Caco-2 (cell line): ENCODE measurements around the gene C16orf78. TPM values are rescaled to one million over a fixed set of nuclear protein-coding genes. Genes with fewer than 3 reads are reported as not detected.

Experiments used
- BruUV-seq: library from RNA; stranded (reverse); fragments of 400-500 nt; replicated peaks from 2 replicates; lab custom pipeline; 2021; lab: Mats Ljungman, UMichigan
- CTCF ChIA-PET: fragments of 300-600 bp; sonication (Branson Sonifier 250); formaldehyde crosslinking; loops from one replicate; lab custom pipeline; 2022; ENCODE audit warnings: antibody characterized with exemption; lab: Charles Lee
- POLR2A ChIA-PET: fragments of 300-600 bp; sonication (Branson Sonifier 250); formaldehyde crosslinking; loops from one replicate; lab custom pipeline; 2022; ENCODE audit warnings: antibody characterized with exemption; lab: Charles Lee
- DNase-seq, 2 experiments: peaks; one replicate each; pipeline versions ENCODE4 v3.0.0 to v3.0.0-alpha.2; 2020 to 2022
- H3K27me3 ChIP-seq: replicated peaks from 2 replicates; pipeline ENCODE4 v1.6.0; 2011; ENCODE audit warnings: low read length; ENCODE audit not compliant: control insufficient read depth, insufficient read depth
- H3K36me3 ChIP-seq: 2 replicates; pipeline ENCODE4 v1.5.1; 2011; ENCODE audit warnings: low read length; ENCODE audit not compliant: control insufficient read depth, insufficient read depth
- H3K4me1 ChIP-seq: fragments of 250-450 bp; sonication (Bioruptor Pico); 2 replicates; pipeline ENCODE4 v1.5.1; 2020; ENCODE audit warnings: mild to moderate bottlenecking
- H3K4me3 ChIP-seq: 2 replicates; pipeline ENCODE4 v1.5.1; 2011; ENCODE audit warnings: low read depth, mild to moderate bottlenecking, control low read depth, low read length
- H3K9me3 ChIP-seq: fragments of 250-450 bp; sonication (Bioruptor Pico); 2 replicates; pipeline ENCODE4 v1.5.1; 2020; ENCODE audit warnings: mild to moderate bottlenecking, moderate library complexity
- H3K27ac Mint-ChIP-seq: one replicate; pipeline ENCODE4 v1.8.0; 2022; ENCODE audit warnings: mixed read lengths; ENCODE audit not compliant: unreplicated experiment
- H3K27me3 Mint-ChIP-seq: one replicate; pipeline ENCODE4 v1.8.0; 2022; ENCODE audit warnings: mixed read lengths; ENCODE audit not compliant: insufficient read depth, unreplicated experiment
- H3K36me3 Mint-ChIP-seq: one replicate; pipeline ENCODE4 v1.8.0; 2022; ENCODE audit warnings: mild to moderate bottlenecking, mixed read lengths; ENCODE audit not compliant: insufficient read depth, unreplicated experiment
- H3K4me1 Mint-ChIP-seq: one replicate; pipeline ENCODE4 v1.8.0; 2022; ENCODE audit warnings: low read depth, mixed read lengths; ENCODE audit not compliant: unreplicated experiment
- H3K4me3 Mint-ChIP-seq: one replicate; pipeline ENCODE4 v1.8.0; 2022; ENCODE audit warnings: mild to moderate bottlenecking, moderate library complexity, mixed read lengths; ENCODE audit not compliant: unreplicated experiment
- H3K9me3 Mint-ChIP-seq: one replicate; pipeline ENCODE4 v1.8.0; 2022; ENCODE audit warnings: mixed read lengths; ENCODE audit not compliant: unreplicated experiment
- CTCF ChIP-seq, 2 experiments: fragments of 200-600 bp in 1 of 2; IDR thresholded peaks; 1 replicate in 1 of 2; 2 replicates in 1 of 2; pipeline versions ENCODE4 v1.5.1 to v1.8.0; 2011 to 2022; ENCODE audit warnings: antibody characterized with exemption in 1 of 2, control low read depth in 1 of 2, inconsistent platforms in 1 of 2, low read depth in 1 of 2, low read length in 1 of 2, mild to moderate bottlenecking in 1 of 2, moderate library complexity in 1 of 2; ENCODE audit not compliant: insufficient read depth in 1 of 2, severe bottlenecking in 1 of 2, unreplicated experiment in 1 of 2
- intact Hi-C: fragments of 100-400 bp; cut with micrococcal nuclease; formaldehyde crosslinking; loops from one replicate; pipeline ENCODE4 v1.10.0; 2022; ENCODE audit not compliant: unreplicated experiment
- total RNA-seq: library from RNA; stranded (reverse); gene quantifications from 2 replicates; pipeline ENCODE4 v1.2.3, GENCODE V29; 2022

The C16orf78 gene
- total RNA-seq, 1 experiment from 2014 or later, result not detected

GRCh38 chr16:49399594-49400364 is 26.2 kb downstream of the C16orf78 start:
- DNase-seq, result no peak
- Histone ChIP-seq H3K27me3 (peaks cover 3% of the 10 kb centered on the region; the same call in 1 of the 2 replicates), H3K4me3 (no peak overlapping the region), H3K9me3 (peaks cover 8% of the 10 kb centered on the region), H3K36me3 (no peaks in the 10 kb centered on the region), H3K4me1 (no peaks in the 10 kb centered on the region)
- CTCF ChIA-PET, result no interaction called here
- POLR2A ChIA-PET, result no interaction called here
- Mint-ChIP-seq H3K4me3 (no peak overlapping the region), H3K27me3 (peaks cover 14% of the 10 kb centered on the region), H3K9me3 (peaks cover 26% of the 10 kb centered on the region), H3K36me3 (no peaks in the 10 kb centered on the region), H3K27ac (no peak overlapping the region), H3K4me1 (no peaks in the 10 kb centered on the region)
- no peak for TF ChIP-seq CTCF (IDR thresholded peaks at IDR 0.05; ENCODE audit: insufficient read depth in 1 of 2, low read depth in 1 of 2, low read length in 1 of 2, severe bottlenecking in 1 of 2, unreplicated experiment in 1 of 2)
- intact Hi-C loops, result no loop called here
- no TSS peak for BruUV-seq

- H3K4me3 ChIP-seq, result no peak overlapping the region
- Mint-ChIP-seq H3K4me1 (no peaks in the 10 kb centered on the region), H3K27ac (no peak overlapping the region), H3K9me3 (peaks cover 26% of the 10 kb centered on the region), H3K4me3 (no peak overlapping the region), H3K36me3 (no peaks in the 10 kb centered on the region), H3K27me3 (peaks cover 11% of the 10 kb centered on the region)
- BruUV-seq, result no TSS peak
- ChIA-PET POLR2A (no interaction called here), CTCF (interaction anchor here (0.6 kb wide), 1 partner anchor 118 kb away, joined by 4 read pairs; no protein-coding TSS in a partner anchor)
- H3K36me3 ChIP-seq, result no peaks in the 10 kb centered on the region
- no peak for DNase-seq
- no peak for TF ChIP-seq CTCF (IDR thresholded peaks at IDR 0.05; ENCODE audit: insufficient read depth in 1 of 2, low read depth in 1 of 2, low read length in 1 of 2, severe bottlenecking in 1 of 2, unreplicated experiment in 1 of 2)
- peaks cover 3% of the 10 kb centered on the region; the same call in 1 of the 2 replicates for H3K27me3 ChIP-seq
- intact Hi-C loops, result no loop called here
- H3K9me3 ChIP-seq, result peaks cover 8% of the 10 kb centered on the region
- H3K4me1 ChIP-seq, result no peaks in the 10 kb centered on the region
Measured at GRCh38 chr16:49400611-49401010, 27.0 kb downstream of the C16orf78 start.

- Histone ChIP-seq H3K27me3 (no peaks in the 10 kb centered on the region), H3K4me3 (no peak overlapping the region), H3K9me3 (peaks cover 8% of the 10 kb centered on the region), H3K36me3 (no peaks in the 10 kb centered on the region), H3K4me1 (no peaks in the 10 kb centered on the region)
- H3K27ac Mint-ChIP-seq, result no peak overlapping the region
- no peaks in the 10 kb centered on the region for H3K36me3 Mint-ChIP-seq
- ChIA-PET POLR2A (no interaction called here), CTCF (no interaction called here)
- H3K27me3 Mint-ChIP-seq, result peaks cover 6% of the 10 kb centered on the region
- H3K4me3 Mint-ChIP-seq, result no peak overlapping the region
- no peaks in the 10 kb centered on the region for H3K4me1 Mint-ChIP-seq
- no peak for DNase-seq
- no TSS peak for BruUV-seq
- TF ChIP-seq CTCF (IDR thresholded peaks at IDR 0.05; ENCODE audit: insufficient read depth in 1 of 2, low read depth in 1 of 2, low read length in 1 of 2, severe bottlenecking in 1 of 2, unreplicated experiment in 1 of 2), result no peak
- intact Hi-C loops, result loop anchor here (5.0 kb wide), 1 partner anchor 517 kb away; no protein-coding TSS in a partner anchor
- peaks cover 26% of the 10 kb centered on the region for H3K9me3 Mint-ChIP-seq
Measured at GRCh38 chr16:49405123-49405522, 31.5 kb downstream of the C16orf78 start.
